B cell (primary cell): Measurements from ENCODE around the gene MAPKBP1. TPM values are rescaled to one million over a fixed set of nuclear protein-coding genes. Genes with fewer than 3 reads are reported as not detected.

ENCODE experiments used
- ATAC-seq: fragments of 200-7000 bp; cut with Tn5 transposase; one replicate; pipeline ENCODE4 v1.10.0; 2021; ENCODE audit warnings: low read depth, mild to moderate bottlenecking, moderate number of reproducible peaks, moderate library complexity
- CTCF ChIA-PET: fragments of 350-600 bp; sonication (Branson Sonifier 250); formaldehyde crosslinking; loops from one replicate; lab custom pipeline; 2021; ENCODE audit warnings: antibody characterized with exemption, inconsistent platforms; lab: Charles Lee
- POLR2A ChIA-PET: fragments of 350-600 bp; sonication (Branson Sonifier 250); formaldehyde crosslinking; loops from one replicate; lab custom pipeline; 2021; ENCODE audit warnings: antibody characterized with exemption; lab: Charles Lee
- DNase-seq: peaks from one replicate; pipeline ENCODE4 v3.0.0; 2013
- H2AFZ ChIP-seq: 2 replicates; pipeline ENCODE4 v1.6.1; 2012; ENCODE audit warnings: mild to moderate bottlenecking, low read depth, low read length; ENCODE audit not compliant: insufficient read depth, poor library complexity, severe bottlenecking
- H3K27ac ChIP-seq, 2 donors: 1 replicate in 1 of 2; 2 replicates in 1 of 2; pipeline ENCODE4 v1.5.1; 2012 to 2013; ENCODE audit warnings: low read length in 2 of 2, mild to moderate bottlenecking in 2 of 2, moderate library complexity in 1 of 2
- H3K27me3 ChIP-seq, 4 experiments: fragments of 200-600 bp in 1 of 4; sonication (generic) in 1 of 4; replicated peaks in 1 of 4; 1 replicate in 2 of 4; 2 replicates in 2 of 4; pipeline versions ENCODE4 v1.6.1 to v1.7.0; 2013 to 2016; ENCODE audit warnings: low read length in 3 of 4, mild to moderate bottlenecking in 2 of 4, mixed read lengths in 1 of 4, moderate library complexity in 1 of 4; ENCODE audit not compliant: insufficient read depth in 4 of 4, control insufficient read depth in 3 of 4; ENCODE audit errors: control extremely low read depth in 1 of 4
- H3K36me3 ChIP-seq, 2 experiments: replicated peaks in 1 of 2; 1 replicate in 1 of 2; 2 replicates in 1 of 2; pipeline versions ENCODE4 v1.6.1 to v1.7.1; 2013; ENCODE audit warnings: low read length in 1 of 2; ENCODE audit not compliant: insufficient read depth in 2 of 2, control insufficient read depth in 1 of 2; ENCODE audit errors: control extremely low read depth in 1 of 2, extremely low read depth in 1 of 2
- H3K4me1 ChIP-seq, 2 donors: fragments of 200-600 bp in 1 of 2; sonication (generic) in 1 of 2; 1 replicate in 1 of 2; 2 replicates in 1 of 2; pipeline versions ENCODE4 v1.5.1 to v1.6.1; 2013 to 2017; ENCODE audit warnings: low read length in 2 of 2; ENCODE audit not compliant: control insufficient read depth in 2 of 2, insufficient read depth in 2 of 2
- H3K4me2 ChIP-seq: replicated peaks from 2 replicates; pipeline ENCODE3; 2012; ENCODE audit warnings: mild to moderate bottlenecking, low read depth, low read length; ENCODE audit not compliant: poor library complexity, severe bottlenecking
- H3K4me3 ChIP-seq, 5 experiments: fragments of 200-600 bp in 1 of 5; sonication (generic) in 1 of 5; 1 replicate in 3 of 5; 2 replicates in 2 of 5; pipeline versions ENCODE4 v1.5.1 to v1.7.0; 2011 to 2016; ENCODE audit warnings: low read length in 4 of 5, mild to moderate bottlenecking in 4 of 5, low read depth in 2 of 5, control low read depth in 1 of 5, moderate library complexity in 1 of 5; ENCODE audit not compliant: insufficient read depth in 1 of 5; ENCODE audit errors: control extremely low read depth in 1 of 5, extremely low read depth in 1 of 5
- H3K79me2 ChIP-seq: fragments of 200-600 bp; sonication (generic); one replicate; pipeline ENCODE4 v1.6.0; 2016; ENCODE audit warnings: low read length; ENCODE audit not compliant: control insufficient read depth, insufficient read depth
- H3K9ac ChIP-seq: fragments of 200-600 bp; sonication (generic); 2 replicates; pipeline ENCODE4 v1.6.1; 2017; ENCODE audit warnings: mild to moderate bottlenecking, low read length, moderate library complexity
- H3K9me3 ChIP-seq, 3 donors: one replicate each; pipeline versions ENCODE4 v1.6.1 to v1.7.1; 2013; ENCODE audit warnings: low read length in 2 of 3; ENCODE audit not compliant: control insufficient read depth in 2 of 3, insufficient read depth in 1 of 3; ENCODE audit errors: control extremely low read depth in 1 of 3
- H4K20me1 ChIP-seq: 2 replicates; pipeline ENCODE4 v1.6.0; 2012; ENCODE audit warnings: mild to moderate bottlenecking, low read length; ENCODE audit not compliant: insufficient read depth, control insufficient read depth, poor library complexity, severe bottlenecking
- H3K27ac Mint-ChIP-seq: one replicate; pipeline ENCODE4 v1.8.0; 2021; ENCODE audit warnings: mixed read lengths
- H3K27me3 Mint-ChIP-seq: one replicate; pipeline ENCODE4 v1.8.0; 2021; ENCODE audit warnings: mixed read lengths
- H3K4me1 Mint-ChIP-seq: one replicate; pipeline ENCODE4 v1.8.0; 2021; ENCODE audit warnings: mixed read lengths
- H3K4me3 Mint-ChIP-seq: one replicate; pipeline ENCODE4 v1.8.0; 2021; ENCODE audit warnings: mixed read lengths
- H3K9me3 Mint-ChIP-seq: one replicate; pipeline ENCODE4 v1.8.0; 2022; ENCODE audit warnings: mixed read lengths; ENCODE audit not compliant: insufficient read depth
- EZH2 ChIP-seq: IDR thresholded peaks from 2 replicates; pipeline ENCODE4 v1.6.1; 2012; ENCODE audit warnings: borderline replicate concordance, low read depth, mild to moderate bottlenecking, moderate library complexity, low read length; ENCODE audit not compliant: insufficient read depth, poor library complexity, severe bottlenecking
- WGBS: methylation state at CpG from one replicate; pipeline ENCODE4 v1.1.5; 2013; ENCODE audit warnings: missing lambda C conversion rate; ENCODE audit not compliant: insufficient coverage; 5-methylcytosine and 5-hydroxymethylcytosine counted together
- intact Hi-C: fragments of 100-400 bp; cut with micrococcal nuclease; formaldehyde crosslinking; loops from one replicate; pipeline ENCODE4 v1.10.0; 2022
- polyA plus RNA-seq: library from polyadenylated mRNA; depleted of rRNA; stranded (reverse); fragments of >200 nt; gene quantifications from 2 replicates; pipeline ENCODE4 v1.2.3, GENCODE V29; 2012
- small RNA-seq: library from RNA; depleted of rRNA; stranded (forward); fragments of <200 nt; gene quantifications from one replicate; pipeline ENCODE3, GENCODE V24; 2012; ENCODE audit warnings: low replicate concordance, low read depth; ENCODE audit not compliant: insufficient read length
- total RNA-seq, 2 donors: library from RNA; stranded (reverse); fragments of 120-200 nt in 1 of 2; gene quantifications; 1 replicate in 1 of 2; 2 replicates in 1 of 2; pipeline versions ENCODE4 v1.2.3 to v1.2.4, GENCODE V29; 2013 to 2022
- TF ChIP-seq, protein P1 (sequence below): fragments of 200-600 bp; IDR thresholded peaks from one replicate; pipeline ENCODE4 v1.8.0; 2022; ENCODE audit warnings: antibody characterized with exemption, mild to moderate bottlenecking

MAPKBP1 gene
- total and polyA plus RNA-seq, 2 donors (not counting 1 experiment from before 2014, with no cell fraction given): 14.1 to 59.2 TPM

- H3K9me3 Mint-ChIP-seq: no peaks in the 10 kb centered on the region
- H3K36me3 ChIP-seq: no peaks in the 10 kb centered on the region
- peaks cover 0 to 26% (median 1%) of the 10 kb centered on the region in 4 experiments for H3K27me3 ChIP-seq
- no peaks in the 10 kb centered on the region for H4K20me1 ChIP-seq
- H2AFZ ChIP-seq: no peak overlapping the region
- no peak overlapping the region for H3K9ac ChIP-seq
- intact Hi-C loops: no loop called here
- H3K4me3 ChIP-seq: no peak overlapping the region
- H3K4me1 Mint-ChIP-seq: peaks cover 12% of the 10 kb centered on the region
- no peak overlapping the region for H3K27ac Mint-ChIP-seq
- 84% methylated on average over 11 of the region's 12 CpGs for WGBS
- H3K27me3 Mint-ChIP-seq: peaks cover 26% of the 10 kb centered on the region
- H3K4me1 ChIP-seq: peaks cover 3 to 11% of the 10 kb centered on the region in 2 donors
- no peak overlapping the region for H3K27ac ChIP-seq
- ATAC-seq: no peak
- no peak for TF ChIP-seq EZH2
- TF ChIP-seq, protein P1, sequence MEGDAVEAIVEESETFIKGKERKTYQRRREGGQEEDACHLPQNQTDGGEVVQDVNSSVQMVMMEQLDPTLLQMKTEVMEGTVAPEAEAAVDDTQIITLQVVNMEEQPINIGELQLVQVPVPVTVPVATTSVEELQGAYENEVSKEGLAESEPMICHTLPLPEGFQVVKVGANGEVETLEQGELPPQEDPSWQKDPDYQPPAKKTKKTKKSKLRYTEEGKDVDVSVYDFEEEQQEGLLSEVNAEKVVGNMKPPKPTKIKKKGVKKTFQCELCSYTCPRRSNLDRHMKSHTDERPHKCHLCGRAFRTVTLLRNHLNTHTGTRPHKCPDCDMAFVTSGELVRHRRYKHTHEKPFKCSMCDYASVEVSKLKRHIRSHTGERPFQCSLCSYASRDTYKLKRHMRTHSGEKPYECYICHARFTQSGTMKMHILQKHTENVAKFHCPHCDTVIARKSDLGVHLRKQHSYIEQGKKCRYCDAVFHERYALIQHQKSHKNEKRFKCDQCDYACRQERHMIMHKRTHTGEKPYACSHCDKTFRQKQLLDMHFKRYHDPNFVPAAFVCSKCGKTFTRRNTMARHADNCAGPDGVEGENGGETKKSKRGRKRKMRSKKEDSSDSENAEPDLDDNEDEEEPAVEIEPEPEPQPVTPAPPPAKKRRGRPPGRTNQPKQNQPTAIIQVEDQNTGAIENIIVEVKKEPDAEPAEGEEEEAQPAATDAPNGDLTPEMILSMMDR: no peak
- no peak for DNase-seq
- no peak overlapping the region for H3K4me2 ChIP-seq
- POLR2A ChIA-PET: no interaction called here
- CTCF ChIA-PET: interaction anchor here (1.2 to 2.5 kb wide), 3 partner anchors 28 to 103 kb away, joined by 3 to 10 read pairs (median 7); partner anchors contain the start of gene MAPKBP1
- H3K9me3 ChIP-seq: no peaks in the 10 kb centered on the region
- no peak overlapping the region for H3K4me3 Mint-ChIP-seq
- no peaks in the 10 kb centered on the region for H3K79me2 ChIP-seq
These were observed 102.4 kb downstream of the MAPKBP1 start for GRCh38 chr15:41876689-41877088.

Small RNAs within 50 kb of the gene (small RNA-seq; reads per million reads assigned to genes)
- gene JMJD7-PLA2G4B: not detected
- gene MIR4310: not detected
- gene RNA5SP393: not detected

Other genes with a start within 250 kb of the MAPKBP1 start
- gene RPAP1, start 230.2 kb upstream of the MAPKBP1 start, total RNA-seq: 59.4 and 69.6 TPM in 2 replicates
- 29.1 and 30.6 TPM in 2 replicates for gene RPAP1, start 230.2 kb upstream of the MAPKBP1 start, polyA plus RNA-seq
- gene TYRO3, start 215.3 kb upstream of the MAPKBP1 start, total RNA-seq: 0.05 TPM in 1 of 2 replicates, not detected in the other
- not detected in 2 replicates for gene TYRO3, start 215.3 kb upstream of the MAPKBP1 start, polyA plus RNA-seq
- 77.2 and 79.7 TPM in 2 replicates for gene MGA, start 114.1 kb upstream of the MAPKBP1 start, total RNA-seq
- gene MGA, start 114.1 kb upstream of the MAPKBP1 start, polyA plus RNA-seq: 5.4 and 7.6 TPM in 2 replicates
- 41.1 and 43.9 TPM in 2 replicates for gene JMJD7, start 53.6 kb downstream of the MAPKBP1 start, total RNA-seq
- 24.2 and 33.4 TPM in 2 replicates for gene JMJD7, start 53.6 kb downstream of the MAPKBP1 start, polyA plus RNA-seq
- 22.6 and 24.3 TPM in 2 replicates for gene PLA2G4B, start 64.4 kb downstream of the MAPKBP1 start, total RNA-seq
- 28.8 and 33.2 TPM in 2 replicates for gene PLA2G4B, start 64.4 kb downstream of the MAPKBP1 start, polyA plus RNA-seq
- gene SPTBN5, start 119.6 kb downstream of the MAPKBP1 start, total RNA-seq: 0.68 and 1.4 TPM in 2 replicates
- 0.55 and 0.94 TPM in 2 replicates for gene SPTBN5, start 119.6 kb downstream of the MAPKBP1 start, polyA plus RNA-seq
- gene EHD4, start 198.1 kb downstream of the MAPKBP1 start, total RNA-seq: 12.7 and 13.4 TPM in 2 replicates
- 3.1 and 8.6 TPM in 2 replicates for gene EHD4, start 198.1 kb downstream of the MAPKBP1 start, polyA plus RNA-seq
- not detected in 2 replicates for gene PLA2G4E, start 246.6 kb downstream of the MAPKBP1 start, total RNA-seq
- not detected in 2 replicates for gene PLA2G4E, start 246.6 kb downstream of the MAPKBP1 start, polyA plus RNA-seq